ENCODE data around the gene PRR20G.

Gene PRR20G

GRCh38 chr3:127306361-127307111, 18.7 kb upstream of the PRR20G start:
- no peaks in the 10 kb centered on the region for H3K4me1 Mint-ChIP-seq
- no peak for DNase-seq
- H3K36me3 Mint-ChIP-seq (ENCODE audit: low read depth), result no peaks in the 10 kb centered on the region
- no peak overlapping the region for H3K4me3 Mint-ChIP-seq
- no peaks in the 10 kb centered on the region for H3K9me3 Mint-ChIP-seq
- TF ChIP-seq CTCF (IDR thresholded peaks at IDR 0.05), result no peak
- H3K27me3 Mint-ChIP-seq (ENCODE audit: low read depth, poor library complexity), result peaks cover 63% of the 10 kb centered on the region
- no peak overlapping the region for H3K27ac Mint-ChIP-seq

- no peaks in the 10 kb centered on the region for H3K4me1 Mint-ChIP-seq
- no peak for DNase-seq
- H3K27ac Mint-ChIP-seq, result no peak overlapping the region
- H3K4me3 Mint-ChIP-seq, result no peak overlapping the region
- H3K9me3 Mint-ChIP-seq, result no peaks in the 10 kb centered on the region
- no peaks in the 10 kb centered on the region for H3K36me3 Mint-ChIP-seq (ENCODE audit: low read depth)
- TF ChIP-seq CTCF (IDR thresholded peaks at IDR 0.05), result no peak
- H3K27me3 Mint-ChIP-seq (ENCODE audit: low read depth, poor library complexity), result peaks cover 68% of the 10 kb centered on the region
Observed at GRCh38 chr3:127305499-127306060, 17.7 kb upstream of the PRR20G start.

- H3K27me3 Mint-ChIP-seq (ENCODE audit: low read depth, poor library complexity), result peaks cover 70% of the 10 kb centered on the region
- no peak for TF ChIP-seq CTCF (IDR thresholded peaks at IDR 0.05)
- no peak overlapping the region for H3K4me3 Mint-ChIP-seq
- H3K36me3 Mint-ChIP-seq (ENCODE audit: low read depth), result no peaks in the 10 kb centered on the region
- H3K9me3 Mint-ChIP-seq, result no peaks in the 10 kb centered on the region
- no peaks in the 10 kb centered on the region for H3K4me1 Mint-ChIP-seq
- DNase-seq, result no peak
- H3K27ac Mint-ChIP-seq, result no peak overlapping the region
Observed at GRCh38 chr3:127304121-127304744, 16.4 kb upstream of the PRR20G start.

GRCh38 chr3:127299276-127299675, 11.4 kb upstream of the PRR20G start:
- H3K4me3 Mint-ChIP-seq, result no peak overlapping the region
- H3K27me3 Mint-ChIP-seq (ENCODE audit: low read depth, poor library complexity), result peaks cover 53% of the 10 kb centered on the region
- TF ChIP-seq CTCF (IDR thresholded peaks at IDR 0.05), result no peak
- DNase-seq, result no peak
- no peaks in the 10 kb centered on the region for H3K4me1 Mint-ChIP-seq
- H3K36me3 Mint-ChIP-seq (ENCODE audit: low read depth), result no peaks in the 10 kb centered on the region
- peaks cover 10% of the 10 kb centered on the region for H3K9me3 Mint-ChIP-seq
- H3K27ac Mint-ChIP-seq, result no peak overlapping the region

- Mint-ChIP-seq H3K27ac (no peak overlapping the region), H3K4me3 (no peak overlapping the region), H3K9me3 (peaks cover 10% of the 10 kb centered on the region), H3K4me1 (no peaks in the 10 kb centered on the region), H3K36me3 (ENCODE audit: low read depth) (no peaks in the 10 kb centered on the region), H3K27me3 (ENCODE audit: low read depth, poor library complexity) (peaks cover 50% of the 10 kb centered on the region)
- TF ChIP-seq CTCF (IDR thresholded peaks at IDR 0.05), result no peak
- no peak for DNase-seq
Observed at GRCh38 chr3:127296959-127297358, 9.1 kb upstream of the PRR20G start.

All from nephron progenitor cell (in vitro differentiated cells).